ENCODE results near the gene TIMM29. TPM values are rescaled to one million over a fixed set of nuclear protein-coding genes. Genes with fewer than 3 reads are reported as not detected.

The TIMM29 gene
- total RNA-seq, 1 donor from 2014 or later: 42.1 TPM

DNA sequence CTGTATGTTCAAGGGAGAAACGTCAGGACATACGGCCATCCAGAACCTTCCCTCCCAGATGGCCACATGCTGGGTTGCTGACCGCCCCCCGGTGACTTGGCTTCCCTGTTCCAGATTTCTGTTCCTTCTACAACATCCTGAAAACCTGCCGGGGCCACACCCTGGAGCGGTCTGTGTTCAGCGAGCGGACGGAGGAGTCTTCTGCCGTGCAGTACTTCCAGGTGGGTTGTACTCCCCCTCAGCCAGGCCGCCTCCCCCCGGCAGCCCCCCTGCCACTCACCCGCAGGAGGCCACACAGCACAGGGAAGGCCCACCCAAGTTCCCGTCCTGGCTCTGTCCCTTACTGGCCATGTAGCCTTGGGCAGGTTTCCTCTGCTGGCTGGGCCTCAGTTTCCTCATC is 20.7 kb upstream of the TIMM29 start:
- no peak for DNase-seq (ENCODE audit: low read depth)
- peaks cover 35% of the 10 kb centered on the region for H3K36me3 ChIP-seq (ENCODE audit: control insufficient read depth, insufficient read depth, low read length)
- TF ChIP-seq, protein P1, sequence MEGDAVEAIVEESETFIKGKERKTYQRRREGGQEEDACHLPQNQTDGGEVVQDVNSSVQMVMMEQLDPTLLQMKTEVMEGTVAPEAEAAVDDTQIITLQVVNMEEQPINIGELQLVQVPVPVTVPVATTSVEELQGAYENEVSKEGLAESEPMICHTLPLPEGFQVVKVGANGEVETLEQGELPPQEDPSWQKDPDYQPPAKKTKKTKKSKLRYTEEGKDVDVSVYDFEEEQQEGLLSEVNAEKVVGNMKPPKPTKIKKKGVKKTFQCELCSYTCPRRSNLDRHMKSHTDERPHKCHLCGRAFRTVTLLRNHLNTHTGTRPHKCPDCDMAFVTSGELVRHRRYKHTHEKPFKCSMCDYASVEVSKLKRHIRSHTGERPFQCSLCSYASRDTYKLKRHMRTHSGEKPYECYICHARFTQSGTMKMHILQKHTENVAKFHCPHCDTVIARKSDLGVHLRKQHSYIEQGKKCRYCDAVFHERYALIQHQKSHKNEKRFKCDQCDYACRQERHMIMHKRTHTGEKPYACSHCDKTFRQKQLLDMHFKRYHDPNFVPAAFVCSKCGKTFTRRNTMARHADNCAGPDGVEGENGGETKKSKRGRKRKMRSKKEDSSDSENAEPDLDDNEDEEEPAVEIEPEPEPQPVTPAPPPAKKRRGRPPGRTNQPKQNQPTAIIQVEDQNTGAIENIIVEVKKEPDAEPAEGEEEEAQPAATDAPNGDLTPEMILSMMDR (IDR thresholded peaks at IDR 0.05; ENCODE audit: insufficient read depth, low read length, severe bottlenecking): no peak
- H3K27me3 ChIP-seq (ENCODE audit: control insufficient read depth, insufficient read depth, low read length): no peaks in the 10 kb centered on the region
- no peak for FAIRE-seq
- no peak overlapping the region for H3K4me3 ChIP-seq (ENCODE audit: low read depth, low read length)

- TF ChIP-seq, protein P1 (IDR thresholded peaks at IDR 0.05; ENCODE audit: insufficient read depth, low read length, severe bottlenecking): no peak
- peaks cover 35% of the 10 kb centered on the region for H3K36me3 ChIP-seq (ENCODE audit: control insufficient read depth, insufficient read depth, low read length)
- FAIRE-seq (no peak), DNase-seq (ENCODE audit: low read depth) (no peak)
- H3K4me3 ChIP-seq (ENCODE audit: low read depth, low read length): no peak overlapping the region
- H3K27me3 ChIP-seq (ENCODE audit: control insufficient read depth, insufficient read depth, low read length): no peaks in the 10 kb centered on the region
These were observed 20.1 kb upstream of the TIMM29 start for GRCh38 chr19:10908380-10908960.

GRCh38 chr19:10911579-10912363 is 16.8 kb upstream of the TIMM29 start:
- no peak for DNase-seq (ENCODE audit: low read depth)
- FAIRE-seq: no peak
- no peak overlapping the region for H3K4me3 ChIP-seq (ENCODE audit: low read depth, low read length)

GRCh38 chr19:10912619-10913018 is 16.0 kb upstream of the TIMM29 start:
- no peak for DNase-seq (ENCODE audit: low read depth)
- TF ChIP-seq, protein P1 (IDR thresholded peaks at IDR 0.05; ENCODE audit: insufficient read depth, low read length, severe bottlenecking): no peak
- Histone ChIP-seq H3K27me3 (ENCODE audit: control insufficient read depth, insufficient read depth, low read length) (no peaks in the 10 kb centered on the region), H3K4me3 (ENCODE audit: low read depth, low read length) (no peak overlapping the region), H3K36me3 (ENCODE audit: control insufficient read depth, insufficient read depth, low read length) (peaks cover 38% of the 10 kb centered on the region)
- FAIRE-seq: no peak

More at GRCh38 chr19:10911579-10912363, 16.8 kb upstream of the TIMM29 start:
- TF ChIP-seq, protein P1 (IDR thresholded peaks at IDR 0.05; ENCODE audit: insufficient read depth, low read length, severe bottlenecking): no peak
- H3K27me3 ChIP-seq (ENCODE audit: control insufficient read depth, insufficient read depth, low read length): no peaks in the 10 kb centered on the region
- H3K36me3 ChIP-seq (ENCODE audit: control insufficient read depth, insufficient read depth, low read length): peaks cover 40% of the 10 kb centered on the region

DNA sequence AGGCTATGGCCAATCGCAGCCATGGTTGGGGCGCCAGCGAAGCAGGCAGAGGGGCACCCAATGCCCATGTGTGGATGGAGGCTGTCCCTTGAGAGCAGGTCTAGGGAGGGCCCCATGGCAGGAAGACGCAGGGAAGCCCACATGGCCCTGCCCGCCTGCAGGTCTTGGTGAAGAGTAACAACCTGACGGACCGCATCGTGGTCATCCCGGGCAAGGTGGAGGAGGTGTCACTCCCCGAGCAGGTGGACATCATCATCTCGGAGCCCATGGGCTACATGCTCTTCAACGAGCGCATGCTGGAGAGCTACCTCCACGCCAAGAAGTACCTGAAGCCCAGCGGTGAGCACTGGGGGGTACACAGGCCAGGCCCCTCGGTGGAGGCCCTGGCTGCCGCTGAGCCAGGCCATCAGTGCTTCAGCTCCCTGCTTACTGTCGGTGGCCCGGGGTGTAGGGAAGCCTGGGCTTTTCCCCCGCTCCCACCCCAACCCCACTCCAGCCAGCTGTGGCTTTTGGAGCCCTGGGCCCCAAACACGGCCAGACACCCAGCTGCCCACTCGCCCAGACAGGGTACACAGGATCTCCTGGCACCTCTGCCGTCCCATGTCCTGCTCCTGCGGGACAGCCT is 14.8 kb upstream of the TIMM29 start:
- FAIRE-seq (no peak), DNase-seq (ENCODE audit: low read depth) (no peak)
- no peaks in the 10 kb centered on the region for H3K27me3 ChIP-seq (ENCODE audit: control insufficient read depth, insufficient read depth, low read length)
- H3K4me3 ChIP-seq (ENCODE audit: low read depth, low read length): no peak overlapping the region
- H3K36me3 ChIP-seq (ENCODE audit: control insufficient read depth, insufficient read depth, low read length): peaks cover 26% of the 10 kb centered on the region
- TF ChIP-seq, protein P1 (IDR thresholded peaks at IDR 0.05; ENCODE audit: insufficient read depth, low read length, severe bottlenecking): no peak
